ENCODE results near the gene TECPR1.

Gene TECPR1

DNA sequence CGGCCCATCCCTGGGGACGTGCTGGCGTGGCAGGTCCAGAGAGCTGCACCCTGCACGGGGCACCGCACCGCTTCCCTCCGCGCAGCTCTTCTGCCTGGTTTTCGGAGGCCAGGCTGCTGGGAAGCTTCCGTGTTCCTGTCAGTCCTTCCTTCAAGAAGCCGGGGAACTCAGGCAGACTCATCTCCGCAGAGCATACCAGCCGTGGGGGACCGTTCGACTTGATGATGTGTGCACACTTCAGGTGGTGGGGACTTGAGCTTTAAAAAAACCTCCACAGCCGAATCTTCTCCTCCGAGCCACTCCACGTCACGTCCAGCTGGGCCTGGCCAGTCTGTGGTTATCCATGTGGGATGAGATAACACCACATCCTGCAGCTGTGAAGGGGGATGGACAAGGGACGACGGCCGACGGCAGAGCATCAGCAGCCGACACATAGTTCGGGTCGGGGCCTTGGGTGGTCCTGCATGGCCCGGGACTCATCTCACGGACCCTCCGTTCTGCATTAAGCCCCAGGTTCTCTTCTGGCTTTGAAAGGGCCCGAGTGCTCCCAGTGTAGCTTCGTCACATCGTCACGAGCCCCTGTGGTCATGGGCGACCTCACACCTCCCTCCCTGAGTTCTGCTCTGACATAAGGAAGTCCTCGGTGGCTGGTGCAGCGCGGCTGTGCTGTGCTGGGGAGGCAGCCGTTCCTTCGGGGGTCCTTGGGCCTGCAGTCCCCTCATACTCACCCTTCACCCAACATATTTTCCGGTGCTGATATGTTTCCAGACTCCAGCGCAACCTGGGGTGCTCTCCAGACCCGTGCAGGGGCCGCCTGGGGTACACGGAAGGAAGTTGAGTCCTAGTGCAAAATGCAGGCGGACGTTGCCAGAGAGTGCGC, 45.3 kb downstream of the TECPR1 start:
- DNase-seq, result no peak
- in situ Hi-C loops (cut with HindIII; ENCODE audit: low pct_ligation_motif_present, low pct_unique_long_range_greater_than_20kb, low sequenced_read_pairs), result no loop called here

DNA sequence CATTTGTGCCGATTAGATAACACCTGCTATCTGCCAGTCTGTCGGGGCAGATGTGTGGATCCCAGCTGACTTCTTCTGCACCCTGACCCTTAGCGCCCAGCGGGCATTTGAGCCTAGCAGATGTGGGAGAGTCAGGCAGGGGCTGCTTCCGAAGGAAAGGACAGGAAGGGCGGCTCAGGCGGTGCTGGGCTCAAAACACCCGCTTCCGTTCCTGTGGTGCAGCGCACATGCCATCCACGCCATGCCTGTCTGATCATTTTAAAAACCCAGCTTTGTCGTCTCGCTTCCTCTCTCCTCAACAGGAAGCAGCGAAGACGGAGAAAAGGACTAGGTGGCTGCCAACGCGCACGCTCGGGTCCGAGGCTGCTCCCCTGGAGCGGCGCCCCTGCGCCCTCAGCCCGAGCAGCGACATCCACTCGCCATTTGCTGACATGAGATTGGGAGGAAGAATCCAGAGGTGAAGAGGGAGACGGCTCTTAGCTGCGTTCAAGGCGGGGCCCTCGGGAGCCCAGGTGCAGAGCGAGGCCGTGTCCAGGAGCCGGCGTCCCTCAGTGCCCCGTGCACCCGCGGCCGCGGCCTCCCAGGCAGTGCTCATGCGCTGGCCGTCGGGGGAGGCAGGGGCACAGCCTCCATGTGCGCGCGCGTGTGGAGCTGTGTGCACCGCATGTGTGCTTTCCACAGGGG, 46.7 kb downstream of the TECPR1 start:
- no peak for DNase-seq
- in situ Hi-C loops (cut with HindIII; ENCODE audit: low pct_ligation_motif_present, low pct_unique_long_range_greater_than_20kb, low sequenced_read_pairs), result no loop called here

DNA sequence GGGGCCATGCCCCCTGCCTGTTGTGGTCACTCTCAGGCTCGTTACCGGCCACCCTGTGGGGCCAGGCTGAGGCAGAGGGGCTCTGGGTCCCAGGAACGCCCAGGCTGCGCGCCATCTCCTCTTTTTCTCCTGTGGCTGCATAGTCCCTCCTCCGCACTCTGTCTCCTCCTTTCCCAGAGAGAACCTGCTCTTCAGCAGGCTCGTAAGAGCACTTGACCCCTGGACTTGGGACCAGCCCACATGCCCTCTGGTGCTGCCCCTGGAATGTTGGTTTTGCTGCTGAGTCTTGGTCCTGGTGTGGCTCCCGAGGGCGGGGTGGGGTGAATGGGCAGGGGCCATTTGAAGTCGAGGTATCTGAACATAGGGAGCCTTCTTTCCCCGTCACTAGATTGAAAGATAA, 47.4 kb downstream of the TECPR1 start:
- no peak for DNase-seq
- in situ Hi-C loops (cut with HindIII; ENCODE audit: low pct_ligation_motif_present, low pct_unique_long_range_greater_than_20kb, low sequenced_read_pairs), result no loop called here

DNA sequence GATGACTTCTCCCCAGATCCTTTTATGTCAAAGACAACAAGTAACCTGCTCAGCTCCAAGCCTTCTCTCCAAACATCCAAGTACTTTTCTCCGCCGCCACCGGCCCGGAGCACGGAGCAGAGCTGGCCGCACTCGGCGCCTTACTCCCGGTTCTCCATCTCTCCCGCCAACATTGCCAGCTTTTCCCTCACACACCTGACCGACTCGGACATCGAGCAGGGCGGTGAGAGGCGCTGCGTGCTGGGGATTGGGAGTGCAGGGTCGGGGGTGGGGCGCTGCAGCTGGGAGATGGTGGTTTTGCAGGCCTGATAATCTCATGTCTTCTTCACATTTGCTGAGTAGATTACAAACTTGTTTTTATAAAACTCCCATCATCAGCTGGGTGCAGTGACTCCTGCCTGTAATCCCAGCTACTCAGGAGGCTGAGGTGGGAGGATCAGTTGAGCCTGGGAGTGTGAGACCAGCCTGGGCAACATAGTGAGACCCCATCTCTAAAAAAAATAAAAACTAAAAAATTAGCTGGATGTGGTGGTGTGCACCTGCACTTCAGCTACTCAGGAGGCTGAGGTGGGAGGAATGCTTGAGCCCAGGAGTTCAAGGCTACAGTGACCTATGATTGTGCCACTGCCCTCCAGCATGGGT, 47.9 kb downstream of the TECPR1 start:
- in situ Hi-C loops (cut with HindIII; ENCODE audit: low pct_ligation_motif_present, low pct_unique_long_range_greater_than_20kb, low sequenced_read_pairs), result no loop called here
- no peak for DNase-seq

DNA sequence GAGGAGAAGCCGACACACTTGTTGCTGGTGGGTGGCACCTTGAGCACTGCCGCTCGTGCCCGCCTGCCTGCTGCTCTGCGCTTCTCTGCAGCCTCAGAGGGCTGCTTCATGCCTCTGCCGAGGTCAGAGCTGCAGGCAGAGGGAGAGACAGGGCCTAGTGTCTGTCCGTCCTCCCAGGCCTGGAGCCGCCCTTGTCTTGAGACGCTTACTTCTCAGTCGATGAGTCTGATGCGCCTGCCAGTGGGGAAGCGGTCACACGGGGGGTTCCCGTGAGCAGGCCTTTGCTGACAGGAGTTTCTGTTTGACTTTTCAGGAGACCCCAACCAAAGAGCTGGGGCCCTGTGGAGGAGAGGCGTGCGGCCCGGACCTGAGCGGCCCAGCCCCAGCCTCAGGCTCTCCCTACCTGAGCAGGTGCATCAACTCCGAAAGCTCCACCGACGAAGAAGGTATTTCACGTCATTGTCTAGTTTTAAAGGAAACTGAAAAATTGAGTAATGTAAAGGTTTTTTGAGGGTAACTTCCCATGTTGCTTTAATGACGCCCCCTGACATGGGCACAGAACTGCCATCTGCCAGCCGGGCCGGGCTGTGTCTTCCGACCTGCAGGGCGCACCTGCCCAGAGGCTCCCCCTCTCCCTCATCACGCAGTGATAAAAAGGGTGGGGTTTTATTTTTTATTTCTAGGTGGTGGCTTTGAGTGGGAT, 48.6 kb downstream of the TECPR1 start:
- DNase-seq, result no peak
- in situ Hi-C loops (cut with HindIII; ENCODE audit: low pct_ligation_motif_present, low pct_unique_long_range_greater_than_20kb, low sequenced_read_pairs), result no loop called here

DNA sequence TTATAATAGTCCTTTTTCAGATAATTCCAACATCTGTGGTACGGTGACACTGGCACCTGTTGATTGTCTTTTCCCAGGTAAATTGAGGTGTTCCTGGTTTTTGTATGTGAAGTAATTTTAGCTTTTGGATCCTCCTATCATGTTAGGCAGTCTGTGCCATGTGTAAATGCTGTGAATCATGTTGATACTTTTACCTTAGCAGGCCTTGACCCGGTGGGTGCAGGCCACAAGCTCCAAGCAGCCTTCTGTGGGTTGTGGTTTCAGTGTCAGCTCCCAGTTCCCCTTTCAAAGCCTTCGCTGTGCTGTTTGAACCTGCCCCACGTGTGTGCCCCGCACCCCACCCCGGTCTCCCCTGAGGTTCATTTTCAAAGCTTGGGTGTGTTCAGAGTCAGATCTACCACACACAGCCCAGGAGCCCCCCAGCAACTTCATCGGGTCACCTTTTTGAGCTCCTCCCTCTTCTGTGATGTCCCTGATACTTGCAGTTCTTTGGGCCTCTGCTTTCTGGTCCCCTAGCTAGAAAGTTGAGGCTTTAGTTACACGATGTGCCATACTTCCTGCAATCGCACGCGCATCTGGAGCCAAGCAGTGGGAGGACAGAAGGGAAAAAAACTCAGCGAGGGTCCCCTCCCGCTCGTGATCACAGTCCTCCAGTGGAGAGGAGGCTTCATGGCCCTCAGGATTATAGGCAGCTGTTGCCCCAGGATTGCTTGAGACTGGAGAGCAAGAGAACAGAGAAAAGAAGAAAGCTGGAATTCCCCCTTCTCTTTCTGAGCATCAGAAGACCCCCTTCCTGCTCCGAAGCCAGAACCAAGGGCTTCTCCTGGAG, 49.5 kb downstream of the TECPR1 start:
- DNase-seq, result no peak
- in situ Hi-C loops (cut with HindIII; ENCODE audit: low pct_ligation_motif_present, low pct_unique_long_range_greater_than_20kb, low sequenced_read_pairs), result no loop called here

DNA sequence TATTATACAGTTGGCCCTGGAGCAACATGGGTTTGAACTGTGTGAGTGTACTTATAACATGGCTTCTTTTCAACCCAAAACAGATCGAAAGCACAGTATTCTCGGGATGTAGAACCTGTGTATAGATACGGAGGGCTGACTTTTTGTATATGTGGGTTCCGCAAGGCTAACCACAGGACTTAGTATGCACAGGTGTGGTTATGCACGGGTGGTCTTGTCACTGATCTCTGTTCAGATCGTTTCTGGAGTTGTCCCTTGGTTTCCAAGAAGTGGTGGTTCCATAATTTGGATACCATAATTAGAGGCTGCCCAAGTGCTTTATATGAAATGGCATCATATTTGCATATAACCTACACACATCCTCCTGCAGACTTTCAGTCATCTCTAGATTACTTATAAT, 51.7 kb downstream of the TECPR1 start:
- DNase-seq, result no peak
- in situ Hi-C loops (cut with HindIII; ENCODE audit: low pct_ligation_motif_present, low pct_unique_long_range_greater_than_20kb, low sequenced_read_pairs), result no loop called here

DNA sequence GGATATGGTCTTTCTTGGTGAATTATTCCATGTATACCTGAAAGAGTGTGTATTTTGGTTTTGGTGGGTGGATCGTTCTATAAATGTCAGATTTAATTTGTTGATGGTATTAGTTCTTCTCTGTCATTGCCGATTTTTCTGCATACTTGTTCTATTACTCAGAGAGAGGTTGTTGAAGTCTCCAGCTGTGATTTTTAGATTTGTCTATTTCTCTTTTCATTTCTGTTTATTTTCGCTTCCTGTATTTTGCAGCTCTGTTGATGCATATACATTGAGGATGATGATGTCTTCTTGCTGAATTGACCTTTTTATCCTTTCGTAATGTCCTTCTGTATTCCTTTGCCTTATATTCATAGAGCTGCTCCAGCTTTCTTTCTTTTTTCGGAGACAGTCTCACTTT, 52.9 kb downstream of the TECPR1 start:
- DNase-seq, result no peak
- in situ Hi-C loops (cut with HindIII; ENCODE audit: low pct_ligation_motif_present, low pct_unique_long_range_greater_than_20kb, low sequenced_read_pairs), result no loop called here

DNA sequence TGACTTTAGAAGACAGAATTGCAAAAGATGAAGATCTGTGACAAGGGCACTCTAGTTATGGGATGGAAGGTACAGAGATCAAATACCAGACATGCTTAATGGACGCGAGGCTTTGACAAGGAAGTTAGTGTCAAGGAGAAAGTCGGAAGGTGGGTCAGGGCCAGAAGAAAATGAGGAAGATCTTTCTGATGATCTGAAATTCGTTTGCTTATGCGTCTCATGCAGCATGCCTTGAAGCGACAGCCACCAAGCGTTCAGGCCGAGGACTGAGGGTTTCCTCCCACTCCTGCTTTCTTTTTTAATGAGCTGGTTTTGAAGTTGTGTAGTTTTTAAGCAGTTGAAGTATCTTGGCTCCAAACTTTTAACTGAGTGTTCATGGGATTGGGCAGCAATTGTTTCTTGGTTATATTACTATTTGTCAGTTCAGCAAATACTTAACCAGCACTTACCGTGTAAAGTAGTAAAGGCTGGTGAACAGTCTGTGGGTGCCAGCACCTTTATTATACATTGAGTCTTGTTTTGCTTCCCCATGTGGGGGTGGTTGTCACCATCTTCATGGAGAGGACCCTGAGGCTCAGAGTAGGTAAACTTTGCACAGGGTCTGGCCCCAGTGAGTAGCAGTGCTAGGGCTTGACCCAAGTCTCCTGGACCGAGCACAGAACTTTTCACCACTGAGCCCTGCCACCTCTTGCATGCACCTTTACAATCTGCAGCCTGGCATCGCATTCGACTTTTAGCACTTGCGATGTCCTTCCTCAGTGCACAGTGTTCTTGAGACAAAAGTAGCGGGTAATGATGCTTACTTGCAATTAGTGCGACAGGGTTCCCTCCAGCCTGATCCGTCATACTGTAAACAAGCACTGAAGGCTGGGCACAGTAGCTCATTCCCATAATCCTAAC, 55.1 kb downstream of the TECPR1 start:
- DNase-seq, result no peak
- in situ Hi-C loops (cut with HindIII; ENCODE audit: low pct_ligation_motif_present, low pct_unique_long_range_greater_than_20kb, low sequenced_read_pairs), result no loop called here

DNA sequence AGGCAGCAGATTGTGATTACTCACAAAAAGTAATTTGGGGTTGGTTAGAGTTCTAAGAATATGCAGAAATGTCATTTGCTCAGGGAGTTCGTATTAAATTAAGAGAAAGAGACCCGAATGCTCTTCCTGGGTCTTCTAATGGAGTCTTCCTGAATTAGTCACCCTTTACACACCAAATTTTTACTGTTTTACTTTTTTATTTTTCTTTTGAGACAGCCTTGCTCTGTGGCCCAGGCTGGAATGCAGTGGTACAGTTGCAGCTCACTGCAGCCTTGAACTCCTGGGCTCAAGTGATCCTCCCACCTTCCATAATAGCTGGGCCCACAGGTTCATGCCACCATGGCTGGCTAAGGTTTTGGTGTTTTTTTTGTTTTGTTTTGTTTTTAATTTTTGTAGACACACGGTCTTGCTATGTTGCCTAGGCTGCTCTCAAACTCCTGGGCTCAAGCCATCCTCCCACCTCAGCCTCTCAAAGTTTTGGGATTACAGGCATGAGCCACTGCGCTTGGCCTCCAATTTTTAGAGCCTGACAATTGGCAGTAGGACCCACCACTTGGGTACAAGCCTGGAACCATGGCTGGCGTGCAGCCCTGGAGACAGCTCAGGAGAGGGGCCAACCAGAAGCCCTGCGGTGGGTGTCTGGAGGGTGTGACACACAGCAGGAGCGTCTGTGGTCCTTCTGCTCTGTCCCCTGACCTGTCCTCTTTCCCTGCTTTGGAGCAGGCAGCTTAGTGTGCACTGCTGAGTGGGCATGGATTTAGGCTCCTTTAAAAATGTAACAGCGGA, 57.2 kb downstream of the TECPR1 start:
- no peak for DNase-seq
- in situ Hi-C loops (cut with HindIII; ENCODE audit: low pct_ligation_motif_present, low pct_unique_long_range_greater_than_20kb, low sequenced_read_pairs), result no loop called here

DNA sequence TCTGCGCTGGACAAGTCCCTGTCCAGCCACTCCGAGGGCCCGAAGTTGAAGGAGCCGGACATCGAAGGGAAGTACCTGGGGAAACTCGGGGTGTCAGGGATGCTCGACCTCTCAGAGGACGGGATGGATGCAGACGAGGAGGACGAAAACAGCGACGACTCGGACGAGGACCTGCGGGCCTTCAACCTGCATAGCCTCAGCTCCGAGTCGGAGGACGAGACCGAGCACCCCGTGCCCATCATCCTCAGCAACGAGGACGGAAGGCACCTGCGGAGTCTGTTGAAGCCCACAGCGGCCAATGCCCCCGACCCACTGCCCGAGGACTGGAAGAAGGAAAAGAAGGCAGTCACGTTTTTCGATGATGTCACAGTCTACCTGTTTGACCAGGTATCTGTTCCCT, 57.8 kb downstream of the TECPR1 start:
- DNase-seq, result no peak
- in situ Hi-C loops (cut with HindIII; ENCODE audit: low pct_ligation_motif_present, low pct_unique_long_range_greater_than_20kb, low sequenced_read_pairs), result no loop called here

DNA sequence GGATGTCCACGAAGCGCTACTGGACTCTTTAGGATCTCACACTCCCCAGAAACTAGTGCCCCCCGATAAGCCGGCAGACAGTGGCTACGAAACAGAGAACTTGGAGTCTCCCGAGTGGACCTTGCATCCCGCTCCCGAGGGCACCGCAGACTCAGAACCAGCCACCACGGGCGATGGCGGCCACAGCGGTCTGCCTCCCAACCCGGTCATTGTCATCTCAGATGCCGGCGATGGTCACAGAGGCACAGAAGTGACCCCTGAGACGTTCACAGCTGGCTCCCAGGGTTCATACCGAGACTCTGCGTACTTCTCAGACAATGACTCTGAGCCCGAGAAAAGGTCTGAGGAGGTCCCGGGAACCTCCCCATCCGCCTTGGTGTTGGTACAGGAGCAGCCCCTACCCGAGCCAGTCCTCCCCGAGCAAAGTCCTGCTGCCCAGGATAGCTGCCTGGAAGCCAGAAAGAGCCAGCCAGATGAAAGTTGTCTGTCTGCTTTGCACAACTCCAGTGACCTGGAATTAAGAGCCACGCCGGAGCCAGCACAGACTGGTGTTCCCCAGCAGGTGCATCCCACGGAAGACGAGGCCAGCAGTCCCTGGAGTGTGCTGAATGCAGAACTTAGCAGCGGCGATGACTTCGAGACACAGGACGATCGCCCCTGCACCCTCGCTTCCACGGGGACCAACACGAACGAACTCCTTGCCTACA, 58.4 kb downstream of the TECPR1 start:
- in situ Hi-C loops (cut with HindIII; ENCODE audit: low pct_ligation_motif_present, low pct_unique_long_range_greater_than_20kb, low sequenced_read_pairs), result no loop called here
- DNase-seq, result no peak

DNA sequence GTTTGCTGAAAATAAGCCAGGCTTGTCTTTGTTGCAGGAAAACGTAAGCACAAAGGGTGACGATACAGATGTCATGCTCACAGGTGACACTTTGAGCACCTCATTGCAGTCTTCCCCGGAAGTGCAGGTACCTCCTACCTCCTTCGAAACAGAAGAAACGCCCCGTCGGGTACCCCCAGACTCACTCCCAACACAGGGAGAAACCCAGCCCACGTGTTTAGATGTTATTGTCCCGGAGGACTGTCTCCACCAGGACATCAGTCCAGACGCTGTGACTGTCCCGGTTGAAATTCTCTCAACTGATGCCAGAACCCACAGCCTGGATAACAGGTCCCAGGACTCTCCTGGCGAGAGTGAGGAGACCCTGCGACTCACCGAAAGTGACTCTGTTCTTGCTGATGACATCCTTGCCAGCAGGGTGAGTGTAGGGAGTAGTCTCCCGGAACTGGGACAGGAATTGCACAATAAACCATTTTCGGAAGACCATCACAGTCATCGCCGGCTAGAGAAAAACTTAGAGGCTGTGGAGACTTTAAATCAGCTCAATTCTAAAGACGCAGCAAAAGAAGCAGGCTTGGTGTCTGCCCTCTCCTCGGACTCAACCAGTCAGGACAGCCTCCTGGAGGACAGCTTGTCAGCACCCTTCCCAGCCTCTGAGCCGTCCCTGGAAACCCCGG, 59.1 kb downstream of the TECPR1 start:
- in situ Hi-C loops (cut with HindIII; ENCODE audit: low pct_ligation_motif_present, low pct_unique_long_range_greater_than_20kb, low sequenced_read_pairs), result no loop called here
- no peak for DNase-seq

DNA sequence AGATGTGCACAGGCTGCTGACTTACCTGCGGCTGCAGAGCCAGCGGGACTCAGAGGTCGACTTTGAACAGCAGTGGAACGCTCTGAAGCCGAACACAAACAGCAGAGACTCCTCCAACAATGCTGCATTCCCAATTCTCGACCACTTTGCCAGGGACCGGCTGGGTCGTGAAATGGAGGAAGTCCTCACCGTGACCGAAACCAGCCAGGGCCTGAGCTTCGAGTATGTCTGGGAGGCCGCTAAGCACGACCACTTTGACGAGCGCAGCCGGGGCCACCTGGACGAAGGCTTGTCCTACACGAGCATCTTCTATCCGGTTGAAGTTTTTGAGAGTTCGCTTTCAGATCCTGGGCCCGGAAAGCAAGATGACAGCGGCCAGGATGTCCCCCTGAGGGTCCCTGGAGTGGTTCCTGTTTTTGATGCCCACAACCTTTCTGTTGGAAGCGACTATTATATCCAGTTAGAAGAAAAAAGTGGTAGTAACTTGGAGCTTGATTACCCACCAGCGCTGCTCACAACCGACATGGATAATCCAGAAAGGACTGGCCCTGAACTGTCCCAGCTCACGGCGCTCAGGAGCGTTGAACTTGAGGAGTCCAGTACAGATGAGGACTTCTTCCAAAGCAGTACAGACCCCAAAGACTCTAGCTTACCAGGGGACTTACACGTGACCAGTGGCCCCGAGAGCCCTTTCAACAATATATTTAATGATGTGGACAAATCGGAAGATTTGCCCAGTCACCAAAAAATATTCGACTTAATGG, 60.2 kb downstream of the TECPR1 start:
- in situ Hi-C loops (cut with HindIII; ENCODE audit: low pct_ligation_motif_present, low pct_unique_long_range_greater_than_20kb, low sequenced_read_pairs), result no loop called here
- DNase-seq, result no peak

DNA sequence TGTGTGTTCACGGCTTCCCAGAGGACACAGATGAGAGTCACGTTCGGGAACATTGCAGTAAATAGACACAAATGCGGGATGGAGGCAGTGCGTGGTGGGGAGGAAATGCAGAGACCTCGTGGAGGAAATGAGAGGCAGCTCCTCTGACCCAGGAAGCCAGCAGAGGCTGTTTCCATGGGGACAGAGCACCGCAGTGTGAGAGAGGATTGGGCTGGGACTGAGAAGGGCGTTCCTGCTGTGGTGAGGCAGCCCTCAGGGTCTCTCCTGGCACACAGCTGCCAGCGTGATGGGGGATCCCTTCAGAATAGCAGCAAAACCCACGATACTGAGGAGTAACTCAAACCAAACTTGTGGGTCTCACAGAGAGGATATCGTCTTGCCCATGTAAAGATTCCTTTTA, 62.5 kb downstream of the TECPR1 start:
- in situ Hi-C loops (cut with HindIII; ENCODE audit: low pct_ligation_motif_present, low pct_unique_long_range_greater_than_20kb, low sequenced_read_pairs), result no loop called here

More for the DNA sequence above, 62.5 kb downstream of the TECPR1 start:
- no peak for DNase-seq
